Mesothelial cell of epicardium (in vitro differentiated cells): Measurements from ENCODE around the gene CEBPZ. TPM values are rescaled to one million over a fixed set of nuclear protein-coding genes. Genes with fewer than 3 reads are reported as not detected.

ENCODE experiments used
- DNase-seq, 2 experiments: peaks; one replicate each; pipeline ENCODE4 v3.0.0; 2021; ENCODE audit warnings: low spot score in 2 of 2; ENCODE audit not compliant: unreplicated experiment in 2 of 2
- H3K27ac Mint-ChIP-seq: 2 replicates; pipeline ENCODE4 v1.8.0; 2021; ENCODE audit warnings: mixed read lengths
- H3K27me3 Mint-ChIP-seq: 2 replicates; pipeline ENCODE4 v1.8.0; 2021; ENCODE audit warnings: low read depth, mixed read lengths
- H3K36me3 Mint-ChIP-seq: 2 replicates; pipeline ENCODE4 v1.8.0; 2021; ENCODE audit warnings: mixed read lengths
- H3K4me1 Mint-ChIP-seq: 2 replicates; pipeline ENCODE4 v1.8.0; 2021; ENCODE audit warnings: mixed read lengths
- H3K4me3 Mint-ChIP-seq: 2 replicates; pipeline ENCODE4 v1.8.0; 2021; ENCODE audit warnings: mild to moderate bottlenecking, moderate library complexity, mixed read lengths
- H3K9me3 Mint-ChIP-seq: 2 replicates; pipeline ENCODE4 v1.8.0; 2021; ENCODE audit warnings: mixed read lengths
- CTCF ChIP-seq: fragments of 200-600 bp; sonication (generic); IDR thresholded peaks from one replicate; pipeline ENCODE4 v1.5.0; 2021; ENCODE audit warnings: antibody characterized with exemption; ENCODE audit not compliant: unreplicated experiment
- total RNA-seq: library from RNA; stranded (reverse); gene quantifications from 3 replicates; pipeline ENCODE4 v1.2.1, GENCODE V29; 2021

Gene CEBPZ
- total RNA-seq, 1 donor from 2014 or later, result 41.1 TPM

GRCh38 chr2:37244755-37245154 lies 13.4 kb upstream of the CEBPZ start:
- Mint-ChIP-seq H3K4me1 (no peaks in the 10 kb centered on the region), H3K4me3 (no peak overlapping the region), H3K9me3 (peaks cover 8% of the 10 kb centered on the region), H3K27me3 (no peaks in the 10 kb centered on the region), H3K27ac (no peak overlapping the region), H3K36me3 (peaks cover 39% of the 10 kb centered on the region)
- no peak for TF ChIP-seq CTCF
- no peak for DNase-seq

GRCh38 chr2:37244017-37244416 lies 12.6 kb upstream of the CEBPZ start:
- H3K4me3 Mint-ChIP-seq, result no peak overlapping the region
- peaks cover 8% of the 10 kb centered on the region for H3K9me3 Mint-ChIP-seq
- no peak overlapping the region for H3K27ac Mint-ChIP-seq
- H3K27me3 Mint-ChIP-seq, result no peaks in the 10 kb centered on the region
- TF ChIP-seq CTCF, result no peak
- no peak for DNase-seq
- H3K36me3 Mint-ChIP-seq, result peaks cover 37% of the 10 kb centered on the region
- no peaks in the 10 kb centered on the region for H3K4me1 Mint-ChIP-seq

- DNase-seq, result no peak
- H3K27me3 Mint-ChIP-seq, result no peaks in the 10 kb centered on the region
- no peaks in the 10 kb centered on the region for H3K4me1 Mint-ChIP-seq
- H3K27ac Mint-ChIP-seq, result no peak overlapping the region
- peaks cover 8% of the 10 kb centered on the region for H3K9me3 Mint-ChIP-seq
- no peak for TF ChIP-seq CTCF
- H3K36me3 Mint-ChIP-seq, result peaks cover 41% of the 10 kb centered on the region
- no peak overlapping the region for H3K4me3 Mint-ChIP-seq
These were observed 12.0 kb upstream of the CEBPZ start for GRCh38 chr2:37243435-37243834.

GRCh38 chr2:37232131-37232933 lies 936 bp upstream of the CEBPZ start:
- no peaks in the 10 kb centered on the region for H3K9me3 Mint-ChIP-seq
- H3K36me3 Mint-ChIP-seq, result peaks cover 18% of the 10 kb centered on the region
- H3K27ac Mint-ChIP-seq, result no peak overlapping the region
- no peak for DNase-seq
- peaks cover 3% of the 10 kb centered on the region for H3K4me1 Mint-ChIP-seq
- no peak for TF ChIP-seq CTCF
- no peak overlapping the region for H3K4me3 Mint-ChIP-seq
- no peaks in the 10 kb centered on the region for H3K27me3 Mint-ChIP-seq

GRCh38 chr2:37230581-37230980 lies 815 bp downstream of the CEBPZ start:
- Mint-ChIP-seq H3K27me3 (no peaks in the 10 kb centered on the region), H3K27ac (no peak overlapping the region), H3K36me3 (peaks cover 19% of the 10 kb centered on the region), H3K4me3 (no peak overlapping the region), H3K9me3 (no peaks in the 10 kb centered on the region), H3K4me1 (peaks cover 12% of the 10 kb centered on the region)
- DNase-seq, result no peak
- TF ChIP-seq CTCF, result no peak

- H3K4me1 Mint-ChIP-seq, result peaks cover 17% of the 10 kb centered on the region
- no peak for DNase-seq
- H3K36me3 Mint-ChIP-seq, result peaks cover 13% of the 10 kb centered on the region
- H3K9me3 Mint-ChIP-seq, result no peaks in the 10 kb centered on the region
- no peak overlapping the region for H3K4me3 Mint-ChIP-seq
- TF ChIP-seq CTCF, result no peak
- H3K27me3 Mint-ChIP-seq, result no peaks in the 10 kb centered on the region
- no peak overlapping the region for H3K27ac Mint-ChIP-seq
These were observed 2.6 kb downstream of the CEBPZ start for GRCh38 chr2:37228788-37229187.
